ENCODE measurements around the gene PNPLA1.

Gene PNPLA1

DNA sequence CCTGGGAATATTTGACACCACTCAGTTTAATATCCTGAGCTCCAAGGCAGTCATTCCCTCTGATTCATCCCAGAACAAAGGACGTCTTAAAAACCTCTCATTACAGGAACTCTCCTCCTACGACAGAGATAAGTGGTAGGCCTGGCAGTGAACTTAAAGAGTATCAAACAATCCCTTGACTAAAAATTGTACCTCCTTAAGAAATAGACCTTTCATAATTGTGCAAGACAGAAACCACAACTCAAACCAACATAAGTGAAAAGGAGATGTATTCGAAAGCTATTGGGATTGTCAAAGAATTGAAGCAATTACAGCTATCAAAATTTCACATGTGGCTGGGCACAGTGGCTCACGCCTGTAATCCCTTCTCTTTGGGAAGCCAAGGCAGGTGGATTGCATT lies 86.0 kb downstream of the PNPLA1 start:
- H3K4me2 ChIP-seq (ENCODE audit: low read length): no peak overlapping the region
- H3K27me3 ChIP-seq (ENCODE audit: insufficient read depth, low read length): no peaks in the 10 kb centered on the region; the same call in 1 of the 2 replicates
- H3K9me2 ChIP-seq (ENCODE audit: low read depth, low read length): no peaks in the 10 kb centered on the region
- TF ChIP-seq EZH2 (IDR thresholded peaks at IDR 0.05; ENCODE audit: borderline replicate concordance, low read length): no peak
- TF ChIP-seq, protein P1, sequence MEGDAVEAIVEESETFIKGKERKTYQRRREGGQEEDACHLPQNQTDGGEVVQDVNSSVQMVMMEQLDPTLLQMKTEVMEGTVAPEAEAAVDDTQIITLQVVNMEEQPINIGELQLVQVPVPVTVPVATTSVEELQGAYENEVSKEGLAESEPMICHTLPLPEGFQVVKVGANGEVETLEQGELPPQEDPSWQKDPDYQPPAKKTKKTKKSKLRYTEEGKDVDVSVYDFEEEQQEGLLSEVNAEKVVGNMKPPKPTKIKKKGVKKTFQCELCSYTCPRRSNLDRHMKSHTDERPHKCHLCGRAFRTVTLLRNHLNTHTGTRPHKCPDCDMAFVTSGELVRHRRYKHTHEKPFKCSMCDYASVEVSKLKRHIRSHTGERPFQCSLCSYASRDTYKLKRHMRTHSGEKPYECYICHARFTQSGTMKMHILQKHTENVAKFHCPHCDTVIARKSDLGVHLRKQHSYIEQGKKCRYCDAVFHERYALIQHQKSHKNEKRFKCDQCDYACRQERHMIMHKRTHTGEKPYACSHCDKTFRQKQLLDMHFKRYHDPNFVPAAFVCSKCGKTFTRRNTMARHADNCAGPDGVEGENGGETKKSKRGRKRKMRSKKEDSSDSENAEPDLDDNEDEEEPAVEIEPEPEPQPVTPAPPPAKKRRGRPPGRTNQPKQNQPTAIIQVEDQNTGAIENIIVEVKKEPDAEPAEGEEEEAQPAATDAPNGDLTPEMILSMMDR (IDR thresholded peaks at IDR 0.05; ENCODE audit: low read length): no peak
- H3K9ac ChIP-seq (ENCODE audit: low read length): no peak overlapping the region
- H3K36me3 ChIP-seq (ENCODE audit: insufficient read depth, low read length): no peaks in the 10 kb centered on the region
- no peaks in the 10 kb centered on the region for H3K79me2 ChIP-seq (ENCODE audit: insufficient read depth, low read length)
- H4K20me1 ChIP-seq (ENCODE audit: insufficient read depth, low read length): no peaks in the 10 kb centered on the region
- 0 out of 2 replicates have a peak, but pooled peaks cover 2% of the 10 kb centered on the region for H3K9me3 ChIP-seq (ENCODE audit: low read length)
- H3K4me3 ChIP-seq (ENCODE audit: low read depth, low read length, poor library complexity, severe bottlenecking): no peak overlapping the region
- no peak overlapping the region for H3K27ac ChIP-seq (ENCODE audit: low read depth, low read length, poor library complexity, severe bottlenecking)
- H2AFZ ChIP-seq (ENCODE audit: low read length): no peak overlapping the region
- H3F3A ChIP-seq (ENCODE audit: insufficient read depth, low read length): no peaks in the 10 kb centered on the region
- H3K4me1 ChIP-seq (ENCODE audit: insufficient read depth, low read length, severe bottlenecking): peaks cover 7% of the 10 kb centered on the region

DNA sequence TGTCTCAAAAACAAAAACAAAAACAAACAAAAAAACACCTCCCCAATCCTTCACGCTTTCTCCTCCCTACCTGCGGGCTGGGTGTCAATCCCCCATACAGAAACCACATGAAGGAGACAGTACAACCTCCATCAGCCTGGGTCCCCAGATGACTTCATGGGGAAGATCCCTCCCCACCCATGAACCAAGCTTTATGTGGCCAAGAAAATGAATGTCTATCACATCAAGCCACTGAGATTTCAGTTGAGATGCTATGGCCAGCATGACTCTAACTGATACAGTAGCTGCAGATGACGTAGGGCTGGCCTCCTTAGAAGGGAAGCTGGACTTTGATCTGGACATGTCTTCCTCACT lies 88.0 kb downstream of the PNPLA1 start:
- no peaks in the 10 kb centered on the region; the same call in 1 of the 2 replicates for H3K27me3 ChIP-seq (ENCODE audit: insufficient read depth, low read length)
- H3K9me3 ChIP-seq (ENCODE audit: low read length): 0 out of 2 replicates have a peak, but pooled peaks cover 1% of the 10 kb centered on the region
- H3K4me2 ChIP-seq (ENCODE audit: low read length): no peak overlapping the region
- no peak for TF ChIP-seq EZH2 (IDR thresholded peaks at IDR 0.05; ENCODE audit: borderline replicate concordance, low read length)
- TF ChIP-seq, protein P1 (IDR thresholded peaks at IDR 0.05; ENCODE audit: low read length): no peak
- no peak overlapping the region for H2AFZ ChIP-seq (ENCODE audit: low read length)
- no peaks in the 10 kb centered on the region for H3K79me2 ChIP-seq (ENCODE audit: insufficient read depth, low read length)
- no peak overlapping the region for H3K9ac ChIP-seq (ENCODE audit: low read length)
- no peak overlapping the region for H3K27ac ChIP-seq (ENCODE audit: low read depth, low read length, poor library complexity, severe bottlenecking)
- H3K4me1 ChIP-seq (ENCODE audit: insufficient read depth, low read length, severe bottlenecking): peaks cover 7% of the 10 kb centered on the region
- no peaks in the 10 kb centered on the region for H3K9me2 ChIP-seq (ENCODE audit: low read depth, low read length)
- H3K4me3 ChIP-seq (ENCODE audit: low read depth, low read length, poor library complexity, severe bottlenecking): no peak overlapping the region
- no peaks in the 10 kb centered on the region for H3F3A ChIP-seq (ENCODE audit: insufficient read depth, low read length)
- no peaks in the 10 kb centered on the region for H4K20me1 ChIP-seq (ENCODE audit: insufficient read depth, low read length)
- H3K36me3 ChIP-seq (ENCODE audit: insufficient read depth, low read length): no peaks in the 10 kb centered on the region

Data from OCI-LY1 (cell line).